ENCODE measurements around the gene ACSL1. TPM values are rescaled to one million over a fixed set of nuclear protein-coding genes. Genes with fewer than 3 reads are reported as not detected.
"Not testable (repeated sequence)": the region's sequence is repeated elsewhere in the genome, so short reads cannot be mapped to it uniquely, and the experiment has no call there.

ACSL1 gene
- total RNA-seq, 1 experiment from 2014 or later, result 20.0 TPM

DNA sequence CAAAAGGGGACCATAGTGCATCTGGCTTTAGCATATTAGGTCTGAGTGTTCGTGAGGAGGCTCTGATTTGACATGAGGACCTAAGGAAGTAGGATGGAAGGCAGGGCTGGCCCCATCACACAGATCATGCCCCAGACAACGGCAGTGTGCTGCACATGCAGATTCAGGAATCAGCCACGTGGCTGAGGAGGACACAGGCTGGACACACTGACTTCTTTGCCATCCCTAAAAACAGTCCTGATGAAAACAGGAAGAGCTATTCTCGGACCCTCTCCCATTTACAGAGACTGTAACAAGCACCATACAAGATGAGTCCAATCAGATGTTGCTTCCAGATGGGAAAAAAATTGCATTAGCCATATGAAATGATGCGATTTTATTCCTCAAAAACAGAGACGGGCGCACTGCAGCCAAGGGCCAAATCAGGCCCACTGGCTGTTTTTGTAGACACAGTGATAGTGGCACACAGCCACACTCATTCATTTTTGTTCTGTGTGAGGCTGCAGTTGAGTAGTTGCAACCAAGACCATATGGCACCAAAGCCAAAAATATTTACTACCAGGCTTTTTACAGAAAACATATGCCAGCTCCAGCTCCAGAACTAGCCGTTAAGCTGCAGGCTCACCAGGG is 41.0 kb downstream of the ACSL1 start:
- no peaks in the 10 kb centered on the region for H3K79me2 ChIP-seq (ENCODE audit: low read length)
- no peak overlapping the region for H3K4me2 ChIP-seq (ENCODE audit: low read length)
- BruUV-seq (replicated peaks), result no TSS peak
- H3K9ac ChIP-seq (ENCODE audit: low read length), result no peak overlapping the region
- TF ChIP-seq CTCF (conservative IDR thresholded peaks at IDR 0.05; ENCODE audit: low read depth, low read length) (no peak), EZH2 (IDR thresholded peaks at IDR 0.05; ENCODE audit: low read length, unreplicated experiment) (no peak), EZH2phosphoT487 (IDR thresholded peaks at IDR 0.05; ENCODE audit: borderline replicate concordance, low read length) (no peak)
- no peaks in the 10 kb centered on the region for H3K9me3 ChIP-seq (ENCODE audit: low read length)
- CTCF ChIA-PET, result no interaction called here
- no peaks in the 10 kb centered on the region for H3F3A ChIP-seq (ENCODE audit: low read length, unreplicated experiment)
- intact Hi-C loops (cut with micrococcal nuclease), result no loop called here
- no peaks in the 10 kb centered on the region for H3K9me2 ChIP-seq (replicated peaks; ENCODE audit: low read length)
- no peaks in the 10 kb centered on the region; the same call in 1 of the 2 replicates for H3K36me3 ChIP-seq (ENCODE audit: low read depth, low read length)
- no peak overlapping the region for H3K27ac ChIP-seq (ENCODE audit: low read length)
- H3K27me3 ChIP-seq (ENCODE audit: low read length), result no peaks in the 10 kb centered on the region
- H3K4me1 ChIP-seq (ENCODE audit: insufficient read depth, low read length), result 0 out of 2 replicates have a peak, but pooled peaks cover 3% of the 10 kb centered on the region
- H3K4me3 ChIP-seq (ENCODE audit: low read length), result no peak overlapping the region
- ATAC-seq (no peak), DNase-seq (no peak)
- no peak overlapping the region for H2AFZ ChIP-seq (ENCODE audit: low read length)
- H4K20me1 ChIP-seq (ENCODE audit: low read length), result no peaks in the 10 kb centered on the region
- POLR2A ChIA-PET (ENCODE audit: unreplicated experiment), result no interaction called here

DNA sequence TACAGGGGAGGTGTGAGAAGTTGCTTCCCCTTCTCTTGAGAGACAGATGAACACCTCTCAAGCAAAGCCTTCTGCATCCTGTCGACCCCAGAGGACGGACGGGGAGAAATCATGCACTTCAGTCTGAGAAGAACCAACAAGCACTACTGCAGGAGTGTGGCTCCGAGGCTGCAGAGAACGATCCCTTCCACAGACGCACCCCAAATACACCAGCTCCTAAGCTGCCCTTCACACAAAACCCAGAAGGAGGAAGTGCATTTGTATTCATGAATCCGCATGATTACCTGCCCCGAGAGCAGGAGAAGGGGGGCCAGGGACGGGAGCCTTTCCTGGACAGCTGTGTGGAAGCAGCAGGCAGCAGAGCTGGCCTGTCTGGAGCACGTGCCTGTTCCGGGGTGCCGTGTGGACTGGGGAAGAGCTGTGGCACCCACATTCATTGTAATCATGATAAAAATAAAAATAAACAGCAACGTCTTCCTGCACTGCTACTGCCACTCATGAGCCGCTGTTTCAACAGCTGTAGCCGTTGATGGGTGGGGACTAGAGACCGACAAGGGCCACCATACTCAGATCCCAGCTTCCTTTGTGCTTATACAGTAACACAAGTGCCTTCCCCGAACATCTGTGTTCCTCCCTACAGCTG is 42.9 kb downstream of the ACSL1 start:
- CTCF ChIA-PET, result no interaction called here
- Histone ChIP-seq H3K27me3 (ENCODE audit: low read length) (no peaks in the 10 kb centered on the region), H3K9me2 (replicated peaks; ENCODE audit: low read length) (no peaks in the 10 kb centered on the region), H3K79me2 (ENCODE audit: low read length) (no peaks in the 10 kb centered on the region), H3K27ac (ENCODE audit: low read length) (no peak overlapping the region), H3K4me3 (ENCODE audit: low read length) (no peak overlapping the region), H4K20me1 (ENCODE audit: low read length) (no peaks in the 10 kb centered on the region), H3K9ac (ENCODE audit: low read length) (no peak overlapping the region), H3K4me2 (ENCODE audit: low read length) (no peak overlapping the region), H3K36me3 (ENCODE audit: low read depth, low read length) (no peaks in the 10 kb centered on the region; the same call in 1 of the 2 replicates), H2AFZ (ENCODE audit: low read length) (no peak overlapping the region), H3K4me1 (ENCODE audit: insufficient read depth, low read length) (no peaks in the 10 kb centered on the region), H3F3A (ENCODE audit: low read length, unreplicated experiment) (no peaks in the 10 kb centered on the region), H3K9me3 (ENCODE audit: low read length) (no peaks in the 10 kb centered on the region)
- intact Hi-C loops (cut with micrococcal nuclease), result no loop called here
- no peak for ATAC-seq
- POLR2A ChIA-PET (ENCODE audit: unreplicated experiment), result no interaction called here
- DNase-seq, result no peak
- BruUV-seq (replicated peaks), result no TSS peak
- TF ChIP-seq CTCF (conservative IDR thresholded peaks at IDR 0.05; ENCODE audit: low read depth, low read length) (no peak), EZH2 (IDR thresholded peaks at IDR 0.05; ENCODE audit: low read length, unreplicated experiment) (no peak), EZH2phosphoT487 (IDR thresholded peaks at IDR 0.05; ENCODE audit: borderline replicate concordance, low read length) (no peak)

- H3K4me1 ChIP-seq (ENCODE audit: insufficient read depth, low read length); H3K9ac ChIP-seq (ENCODE audit: low read length); POLR2A ChIA-PET (ENCODE audit: unreplicated experiment); H3K36me3 ChIP-seq (ENCODE audit: low read depth, low read length); DNase-seq; intact Hi-C loops (cut with micrococcal nuclease); H3K9me2 ChIP-seq (replicated peaks; ENCODE audit: low read length); H3K27me3 ChIP-seq (ENCODE audit: low read length); ATAC-seq; H3K4me2 ChIP-seq (ENCODE audit: low read length); H3K9me3 ChIP-seq (ENCODE audit: low read length); H2AFZ ChIP-seq (ENCODE audit: low read length); H3K79me2 ChIP-seq (ENCODE audit: low read length); H3K4me3 ChIP-seq (ENCODE audit: low read length); H4K20me1 ChIP-seq (ENCODE audit: low read length); CTCF ChIA-PET; H3F3A ChIP-seq (ENCODE audit: low read length, unreplicated experiment); BruUV-seq (replicated peaks); H3K27ac ChIP-seq (ENCODE audit: low read length): not testable (repeated sequence)
These were observed 46.6 kb downstream of the ACSL1 start for GRCh38 chr4:184779160-184779559.
